PC-3 (cell line): ENCODE measurements around the gene ZNF726. TPM values are rescaled to one million over a fixed set of nuclear protein-coding genes. Genes with fewer than 3 reads are reported as not detected.
"Not testable (repeated sequence)": the region's sequence is repeated elsewhere in the genome, so short reads cannot be mapped to it uniquely, and the experiment has no call there.

Experiments used
- ATAC-seq: fragments of 200-7000 bp; cut with Tn5 transposase; 2 replicates; pipeline ENCODE4 v1.9.1; 2020; ENCODE audit warnings: mild to moderate bottlenecking, moderate library complexity
- BruUV-seq: library from RNA; stranded (reverse); fragments of 400-500 nt; replicated peaks from 2 replicates; lab custom pipeline; 2021; lab: Mats Ljungman, UMichigan
- CTCF ChIA-PET: fragments of 300-600 bp; sonication (Branson Sonifier 250); formaldehyde crosslinking; loops from one replicate; lab custom pipeline; 2022; ENCODE audit warnings: antibody characterized with exemption; lab: Charles Lee
- POLR2A ChIA-PET: fragments of 300-600 bp; sonication (Branson Sonifier 250); formaldehyde crosslinking; loops from one replicate; lab custom pipeline; 2022; ENCODE audit warnings: antibody characterized with exemption; ENCODE audit not compliant: unreplicated experiment; lab: Charles Lee
- DNase-seq: peaks from one replicate; pipeline ENCODE4 v3.0.0-alpha.2; 2015
- H2AFZ ChIP-seq: fragments of 300-600 bp; sonication (generic); 2 replicates; pipeline ENCODE4 v1.6.0; 2016; ENCODE audit warnings: antibody characterized with exemption, low read length
- H3F3A ChIP-seq: fragments of 300-600 bp; sonication (generic); one replicate; pipeline ENCODE4 v1.6.0; 2017; ENCODE audit warnings: antibody characterized with exemption, low read length, control low read depth, mild to moderate bottlenecking; ENCODE audit not compliant: unreplicated experiment
- H3K27ac ChIP-seq: fragments of 300-600 bp; sonication (generic); 2 replicates; pipeline ENCODE4 v1.5.1; 2016; ENCODE audit warnings: mild to moderate bottlenecking, low read length
- H3K27me3 ChIP-seq: fragments of 300-600 bp; sonication (generic); 2 replicates; pipeline ENCODE4 v1.6.1; 2016; ENCODE audit warnings: low read length, mixed read lengths
- H3K36me3 ChIP-seq: fragments of 300-600 bp; sonication (generic); 2 replicates; pipeline ENCODE4 v1.6.1; 2016; ENCODE audit warnings: low read depth, mixed run types, low read length, mixed read lengths
- H3K4me1 ChIP-seq: fragments of 300-600 bp; sonication (generic); 2 replicates; pipeline ENCODE4 v1.5.1; 2016; ENCODE audit warnings: low read length; ENCODE audit not compliant: insufficient read depth
- H3K4me2 ChIP-seq: fragments of 300-600 bp; sonication (generic); 2 replicates; pipeline ENCODE4 v1.6.0; 2016; ENCODE audit warnings: low read length
- H3K4me3 ChIP-seq: fragments of 300-600 bp; sonication (generic); 2 replicates; pipeline ENCODE4 v1.5.1; 2016; ENCODE audit warnings: mild to moderate bottlenecking, low read length, mixed read lengths
- H3K79me2 ChIP-seq: fragments of 300-600 bp; sonication (generic); 2 replicates; pipeline ENCODE4 v1.6.1; 2017; ENCODE audit warnings: low read length, mixed read lengths
- H3K9ac ChIP-seq: fragments of 300-600 bp; sonication (generic); 2 replicates; pipeline ENCODE4 v1.6.0; 2016; ENCODE audit warnings: mild to moderate bottlenecking, low read length
- H3K9me2 ChIP-seq: fragments of 300-600 bp; sonication (generic); replicated peaks from 2 replicates; pipeline ENCODE4 v1.6.1; 2016; ENCODE audit warnings: mixed run types, low read length, mixed read lengths
- H3K9me3 ChIP-seq: fragments of 300-600 bp; sonication (generic); 2 replicates; pipeline ENCODE4 v1.6.1; 2016; ENCODE audit warnings: low read length, mixed read lengths
- H4K20me1 ChIP-seq: fragments of 300-600 bp; sonication (generic); 2 replicates; pipeline ENCODE4 v1.6.1; 2016; ENCODE audit warnings: low read length, mixed read lengths
- CTCF ChIP-seq: fragments of 300-600 bp; sonication (generic); conservative IDR thresholded peaks from 2 replicates; pipeline ENCODE4 v1.5.1; 2017; ENCODE audit warnings: antibody characterized with exemption, low read depth, mild to moderate bottlenecking, low read length
- EZH2 ChIP-seq: fragments of 300-600 bp; sonication (generic); IDR thresholded peaks from one replicate; pipeline ENCODE4 v1.6.1; 2017; ENCODE audit warnings: antibody characterized with exemption, mild to moderate bottlenecking, low read length; ENCODE audit not compliant: unreplicated experiment
- EZH2phosphoT487 ChIP-seq: fragments of 300-600 bp; sonication (generic); IDR thresholded peaks from 2 replicates; pipeline ENCODE4 v1.6.1; 2018; ENCODE audit warnings: mild to moderate bottlenecking, antibody characterized with exemption, low read length, borderline replicate concordance
- intact Hi-C: fragments of 100-400 bp; cut with micrococcal nuclease; formaldehyde crosslinking; loops from 2 replicates; pipeline ENCODE4 v1.9.0; 2023
- total RNA-seq: library from RNA; depleted of rRNA; stranded (reverse); fragments of >200 nt; gene quantifications from 2 replicates; pipeline ENCODE4 v1.2.3, GENCODE V29; 2014

ZNF726 gene
- total RNA-seq, 1 experiment from 2014 or later: 12.7 TPM

DNA sequence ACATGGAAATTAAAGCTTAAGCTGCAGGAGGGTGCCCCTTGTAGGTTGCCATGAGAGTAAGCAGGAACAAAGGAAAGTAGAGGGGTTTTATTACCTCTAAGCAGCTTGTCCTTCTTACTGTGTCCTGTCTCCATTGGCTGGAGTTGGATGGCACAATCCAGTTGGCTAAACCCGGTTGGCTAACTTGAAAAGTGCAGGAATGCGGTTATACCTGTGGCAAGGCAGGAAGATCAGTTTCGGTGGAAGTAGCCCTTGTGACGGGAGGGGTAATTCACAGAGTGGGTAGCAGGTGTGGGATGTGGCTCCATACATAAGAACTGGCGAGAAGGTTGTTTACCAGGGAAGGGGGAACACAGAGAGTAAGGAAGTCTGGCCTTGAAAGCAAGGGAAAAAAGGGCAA is 3.2 kb downstream of the ZNF726 start:
- ChIA-PET CTCF (no interaction called here), POLR2A (no interaction called here)
- Histone ChIP-seq H3K36me3 (peaks cover 62% of the 10 kb centered on the region), H4K20me1 (no peaks in the 10 kb centered on the region), H3K9ac (no peak overlapping the region), H3K9me2 (no peaks in the 10 kb centered on the region), H3K79me2 (peaks cover 42% of the 10 kb centered on the region), H2AFZ (no peak overlapping the region), H3K27ac (no peak overlapping the region), H3K4me1 (no peaks in the 10 kb centered on the region), H3K9me3 (no peaks in the 10 kb centered on the region), H3K4me3 (no peak overlapping the region), H3F3A (no peaks in the 10 kb centered on the region), H3K27me3 (no peaks in the 10 kb centered on the region), H3K4me2 (peak overlapping the region; percentile 24; the same call in 1 of the 2 replicates)
- no peak for TF ChIP-seq CTCF
- TF ChIP-seq EZH2phosphoT487: no peak
- TF ChIP-seq EZH2: no peak
- intact Hi-C loops: loop anchor here (5.0 to 10.0 kb wide), 3 partner anchors 114 to 233 kb away; partner anchors contain the start of gene ZNF675
- no TSS peak for BruUV-seq
- DNase-seq: no peak
- ATAC-seq: no peak

GRCh38 chr19:23925285-23925684 is 10.6 kb downstream of the ZNF726 start:
- intact Hi-C loops: no loop called here
- ATAC-seq (no peak), DNase-seq (no peak)
- Histone ChIP-seq H3K79me2 (no peaks in the 10 kb centered on the region), H3K4me2 (no peak overlapping the region), H3K27ac (no peak overlapping the region), H4K20me1 (no peaks in the 10 kb centered on the region), H3K9ac (no peak overlapping the region), H3K9me3 (peaks cover 6% of the 10 kb centered on the region; the same call in 1 of the 2 replicates), H3K36me3 (peaks cover 74% of the 10 kb centered on the region), H3K27me3 (no peaks in the 10 kb centered on the region), H2AFZ (no peak overlapping the region), H3K4me1 (no peaks in the 10 kb centered on the region), H3K4me3 (no peak overlapping the region), H3K9me2 (no peaks in the 10 kb centered on the region), H3F3A (no peaks in the 10 kb centered on the region)
- BruUV-seq: no TSS peak
- ChIA-PET CTCF (no interaction called here), POLR2A (no interaction called here)
- no peak for TF ChIP-seq EZH2
- TF ChIP-seq EZH2phosphoT487: no peak
- TF ChIP-seq CTCF: no peak

DNA sequence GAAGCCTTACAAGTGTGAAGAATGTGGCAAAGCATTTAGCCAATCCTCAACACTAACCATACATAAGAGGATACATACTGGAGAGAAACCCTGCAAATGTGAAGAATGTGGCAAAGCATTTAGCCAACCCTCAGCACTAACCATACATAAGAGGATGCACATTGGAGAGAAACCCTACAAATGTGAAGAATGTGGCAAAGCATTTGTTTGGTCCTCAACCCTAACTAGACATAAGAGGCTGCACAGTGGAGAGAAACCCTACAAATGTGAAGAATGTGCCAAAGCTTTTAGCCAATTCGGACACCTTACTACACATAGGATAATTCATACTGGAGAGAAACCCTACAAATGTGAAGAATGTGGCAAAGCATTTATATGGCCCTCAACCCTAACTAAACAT is 18.2 kb downstream of the ZNF726 start:
- Histone ChIP-seq H3K9me3 (peaks cover 51% of the 10 kb centered on the region), H3K36me3 (peaks cover 39% of the 10 kb centered on the region), H3K79me2 (no peaks in the 10 kb centered on the region), H3K9ac (no peak overlapping the region), H3K27ac (no peak overlapping the region), H3K4me1 (no peaks in the 10 kb centered on the region), H3F3A (no peaks in the 10 kb centered on the region), H4K20me1 (no peaks in the 10 kb centered on the region), H3K4me2 (no peak overlapping the region), H3K4me3 (no peak overlapping the region), H3K9me2 (no peaks in the 10 kb centered on the region), H3K27me3 (no peaks in the 10 kb centered on the region), H2AFZ (no peak overlapping the region)
- TF ChIP-seq EZH2 (no peak), EZH2phosphoT487 (no peak), CTCF (no peak)
- ATAC-seq (no peak), DNase-seq (no peak)
- CTCF ChIA-PET: no interaction called here
- no TSS peak for BruUV-seq
- POLR2A ChIA-PET: no interaction called here
- intact Hi-C loops: no loop called here

DNA sequence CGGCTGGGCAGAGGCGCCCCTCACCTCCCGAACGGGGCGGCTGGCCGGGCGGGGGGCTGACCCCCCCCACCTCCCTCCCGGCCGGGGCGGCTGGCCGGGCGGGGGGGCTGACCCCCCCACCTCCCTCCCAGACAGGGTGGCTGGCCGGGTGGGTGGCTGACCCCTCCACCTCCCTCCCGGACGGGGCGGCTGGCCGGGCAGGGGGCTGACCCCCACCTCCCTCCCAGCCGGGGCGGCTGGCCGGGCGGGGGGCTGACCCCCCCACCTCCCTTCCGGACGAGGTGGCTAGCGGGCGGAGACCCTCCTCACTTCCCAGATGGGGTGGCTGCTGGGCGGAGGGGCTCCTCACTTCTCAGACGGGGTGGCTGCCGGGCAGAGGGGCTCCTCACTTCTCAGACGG is 22.3 kb downstream of the ZNF726 start:
- H3K9me2 ChIP-seq, H3K4me2 ChIP-seq, H3K9ac ChIP-seq, ATAC-seq, H3K4me3 ChIP-seq, H3K27ac ChIP-seq, DNase-seq, POLR2A ChIA-PET, H3F3A ChIP-seq, intact Hi-C loops, H4K20me1 ChIP-seq, H3K79me2 ChIP-seq, H3K4me1 ChIP-seq, BruUV-seq, CTCF ChIA-PET, H3K27me3 ChIP-seq, H2AFZ ChIP-seq: not testable (repeated sequence)
- peaks cover 13% of the 10 kb centered on the region for H3K36me3 ChIP-seq
- H3K9me3 ChIP-seq: peaks cover 48% of the 10 kb centered on the region
